Brain microvascular endothelial cell (primary cell): ENCODE results near the gene DACT2.

Source experiments
- DNase-seq: peaks from one replicate; pipeline ENCODE4 v3.0.0-alpha.2; 2020
- H3K27ac ChIP-seq: fragments of 250-450 bp; sonication (Bioruptor Pico); 2 replicates; pipeline ENCODE4 v1.5.1; 2020; ENCODE audit warnings: mild to moderate bottlenecking, moderate library complexity
- H3K27me3 ChIP-seq: fragments of 250-450 bp; sonication (Bioruptor Pico); replicated peaks from 2 replicates; pipeline ENCODE4 v1.5.1; 2020; ENCODE audit warnings: mild to moderate bottlenecking
- H3K36me3 ChIP-seq: fragments of 250-450 bp; sonication (Bioruptor Pico); replicated peaks from 2 replicates; pipeline ENCODE4 v1.5.1; 2020; ENCODE audit warnings: mild to moderate bottlenecking
- H3K4me3 ChIP-seq: 2 replicates; pipeline ENCODE4 v1.5.1; 2011; ENCODE audit warnings: low read depth, mild to moderate bottlenecking, control low read depth, low read length, moderate library complexity
- in situ Hi-C: cut with HindIII; loops from 2 replicates; pipeline ENCODE4 v1.10.0; 2017; ENCODE audit warnings: low sequenced_read_pairs, low pct_ligation_motif_present
- TF ChIP-seq, protein P1 (sequence below): IDR thresholded peaks from 2 replicates; pipeline ENCODE4 v1.5.1; 2011; ENCODE audit warnings: low read depth, mild to moderate bottlenecking, moderate library complexity, low read length, control low read depth, inconsistent platforms; ENCODE audit errors: missing control alignments

DACT2 gene, protein sequence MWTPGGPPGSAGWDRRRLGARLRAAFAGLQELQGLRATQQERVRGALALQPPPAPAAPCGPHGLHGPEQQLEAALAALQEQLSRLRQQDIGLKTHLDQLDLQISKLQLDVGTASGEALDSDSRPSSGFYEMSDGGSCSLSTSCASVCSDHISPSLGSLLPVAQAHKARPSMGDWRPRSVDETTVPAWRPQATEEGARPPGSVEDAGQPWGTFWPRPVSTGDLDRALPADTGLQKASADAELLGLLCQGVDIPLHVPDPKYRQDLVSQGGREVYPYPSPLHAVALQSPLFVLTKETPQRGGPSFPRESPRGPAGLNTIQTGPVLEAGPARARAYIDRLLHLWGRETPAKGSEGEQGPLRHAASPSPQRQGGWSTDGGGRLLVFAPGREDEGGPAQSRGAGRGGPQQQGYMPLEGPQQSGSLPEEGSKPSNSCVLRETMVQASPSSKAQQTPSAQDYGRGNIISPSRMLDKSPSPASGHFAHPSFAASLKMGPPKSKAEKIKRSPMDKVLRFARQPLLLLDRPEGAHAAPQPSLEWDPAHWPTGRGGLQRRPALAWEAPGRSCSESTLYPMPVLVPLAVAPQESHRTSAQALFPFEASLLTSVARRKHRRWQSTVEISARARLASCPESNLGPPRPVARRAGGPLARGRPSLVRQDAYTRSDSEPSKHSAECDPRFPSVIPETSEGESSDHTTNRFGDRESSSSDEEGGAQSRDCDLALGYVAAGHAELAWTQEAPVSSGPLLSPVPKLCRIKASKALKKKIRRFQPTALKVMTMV

DNA sequence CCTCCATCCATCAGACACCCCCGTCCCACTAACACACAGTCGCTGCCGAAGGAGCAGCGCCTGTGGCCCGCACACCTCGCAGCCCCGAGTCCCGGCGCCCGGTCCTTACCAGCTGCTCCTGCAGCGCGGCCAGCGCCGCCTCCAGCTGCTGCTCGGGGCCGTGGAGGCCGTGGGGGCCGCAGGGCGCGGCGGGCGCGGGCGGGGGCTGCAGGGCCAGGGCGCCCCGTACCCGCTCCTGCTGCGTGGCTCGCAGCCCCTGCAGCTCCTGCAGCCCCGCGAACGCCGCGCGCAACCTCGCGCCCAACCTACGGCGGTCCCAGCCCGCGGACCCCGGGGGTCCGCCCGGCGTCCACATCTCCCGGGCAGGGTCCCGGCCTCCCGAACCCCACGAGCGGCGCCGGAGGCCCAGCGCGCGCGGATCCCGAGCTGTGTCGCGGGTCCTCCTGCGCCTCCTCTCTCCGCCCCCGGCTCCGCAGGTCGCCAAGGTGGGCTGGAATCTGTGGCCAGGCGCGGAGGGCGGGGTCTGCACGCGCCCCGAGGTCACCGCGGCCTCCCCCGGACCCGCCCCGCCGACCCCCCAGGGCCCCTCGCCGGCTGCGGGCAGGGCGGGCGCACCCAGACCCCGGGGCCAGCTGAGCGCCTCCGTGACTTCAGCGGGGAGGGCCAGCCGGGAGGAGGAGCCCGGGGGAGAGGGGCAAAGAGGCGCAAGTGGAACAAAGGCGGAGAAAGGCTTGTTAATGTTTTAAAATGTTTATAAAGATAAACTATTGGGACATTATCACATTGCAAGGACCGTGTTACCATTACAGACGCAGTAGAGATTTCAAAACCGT lies at the start of gene DACT2:
Gene DACT2, minus strand, starts transcription at position 499 of the 833 bp plus-strand sequence. Its CDS starts 144 bp downstream, at position 355.
- in situ Hi-C loops, result no loop called here
- no peaks in the 10 kb centered on the region for H3K36me3 ChIP-seq
- H3K4me3 ChIP-seq, result no peak within 1 kb of the TSS
- H3K27ac ChIP-seq, result no peak within 1 kb of the TSS
- H3K27me3 ChIP-seq, result peaks cover 14% of the 10 kb centered on the region
- TF ChIP-seq, protein P1, sequence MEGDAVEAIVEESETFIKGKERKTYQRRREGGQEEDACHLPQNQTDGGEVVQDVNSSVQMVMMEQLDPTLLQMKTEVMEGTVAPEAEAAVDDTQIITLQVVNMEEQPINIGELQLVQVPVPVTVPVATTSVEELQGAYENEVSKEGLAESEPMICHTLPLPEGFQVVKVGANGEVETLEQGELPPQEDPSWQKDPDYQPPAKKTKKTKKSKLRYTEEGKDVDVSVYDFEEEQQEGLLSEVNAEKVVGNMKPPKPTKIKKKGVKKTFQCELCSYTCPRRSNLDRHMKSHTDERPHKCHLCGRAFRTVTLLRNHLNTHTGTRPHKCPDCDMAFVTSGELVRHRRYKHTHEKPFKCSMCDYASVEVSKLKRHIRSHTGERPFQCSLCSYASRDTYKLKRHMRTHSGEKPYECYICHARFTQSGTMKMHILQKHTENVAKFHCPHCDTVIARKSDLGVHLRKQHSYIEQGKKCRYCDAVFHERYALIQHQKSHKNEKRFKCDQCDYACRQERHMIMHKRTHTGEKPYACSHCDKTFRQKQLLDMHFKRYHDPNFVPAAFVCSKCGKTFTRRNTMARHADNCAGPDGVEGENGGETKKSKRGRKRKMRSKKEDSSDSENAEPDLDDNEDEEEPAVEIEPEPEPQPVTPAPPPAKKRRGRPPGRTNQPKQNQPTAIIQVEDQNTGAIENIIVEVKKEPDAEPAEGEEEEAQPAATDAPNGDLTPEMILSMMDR, result no peak
- no peak for DNase-seq

DNA sequence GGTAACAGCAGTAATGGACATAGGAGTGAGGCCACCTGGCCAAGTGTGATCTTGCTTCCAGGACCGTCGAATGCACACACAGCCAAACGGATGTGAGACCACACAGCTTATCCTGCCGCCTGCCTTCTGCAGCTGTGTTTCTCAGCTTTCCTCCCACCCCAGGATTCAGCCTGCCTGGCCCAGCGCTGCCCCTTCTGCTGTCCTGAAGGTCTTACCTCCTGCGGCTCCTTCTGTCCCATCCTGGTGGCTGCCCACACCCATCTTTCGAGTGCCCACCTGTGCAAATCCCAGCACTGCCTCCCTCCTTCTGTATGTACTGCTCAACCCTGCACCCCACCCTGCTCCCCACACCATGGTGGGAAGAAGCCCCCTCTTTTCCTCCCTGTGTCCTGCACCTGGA lies 49.4 kb upstream of the DACT2 start:
- Histone ChIP-seq H3K27ac (no peak overlapping the region), H3K4me3 (no peak overlapping the region), H3K36me3 (no peaks in the 10 kb centered on the region), H3K27me3 (no peaks in the 10 kb centered on the region)
- DNase-seq, result no peak
- TF ChIP-seq, protein P1, result no peak
- in situ Hi-C loops, result no loop called here

DNA sequence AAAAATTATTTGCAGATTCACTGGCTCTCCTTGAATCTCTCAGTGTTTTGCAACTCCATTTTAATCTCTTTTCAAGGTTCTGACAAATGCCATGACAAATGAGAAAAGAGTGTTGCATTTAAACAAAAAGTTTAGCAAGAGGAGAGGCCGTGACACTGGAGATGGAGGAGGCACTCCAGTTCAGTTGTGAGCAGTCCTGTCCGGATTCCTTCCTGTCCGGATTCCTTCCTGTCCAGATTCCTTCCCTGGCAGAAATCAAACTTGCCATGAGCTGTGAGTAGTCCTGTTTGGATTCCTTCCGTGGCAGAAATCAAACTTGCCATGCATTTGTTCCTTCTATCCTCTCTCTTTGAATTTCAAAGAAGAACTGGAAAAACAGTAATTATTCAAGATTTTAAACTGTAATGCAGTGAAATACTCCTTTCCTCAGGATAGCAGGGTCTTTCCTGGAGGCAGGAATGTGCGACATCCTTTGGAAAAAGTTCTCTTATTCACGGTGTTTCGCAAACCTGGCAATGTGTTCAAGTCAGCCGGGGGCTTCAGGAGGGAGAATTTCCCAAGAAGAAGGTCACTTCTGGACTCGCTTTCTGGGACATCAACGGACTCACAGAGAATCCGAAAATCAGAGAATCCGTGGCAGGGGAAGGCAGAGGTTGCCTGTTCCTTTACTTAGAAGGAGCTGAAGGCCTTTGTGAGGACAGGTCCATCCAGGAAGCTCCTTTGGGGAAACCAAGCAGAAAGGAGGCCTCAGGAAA lies 48.7 kb upstream of the DACT2 start:
- no peak overlapping the region for H3K27ac ChIP-seq
- H3K4me3 ChIP-seq, result no peak overlapping the region
- H3K27me3 ChIP-seq, result no peaks in the 10 kb centered on the region
- in situ Hi-C loops, result no loop called here
- no peaks in the 10 kb centered on the region for H3K36me3 ChIP-seq
- TF ChIP-seq, protein P1, result no peak
- no peak for DNase-seq

DNA sequence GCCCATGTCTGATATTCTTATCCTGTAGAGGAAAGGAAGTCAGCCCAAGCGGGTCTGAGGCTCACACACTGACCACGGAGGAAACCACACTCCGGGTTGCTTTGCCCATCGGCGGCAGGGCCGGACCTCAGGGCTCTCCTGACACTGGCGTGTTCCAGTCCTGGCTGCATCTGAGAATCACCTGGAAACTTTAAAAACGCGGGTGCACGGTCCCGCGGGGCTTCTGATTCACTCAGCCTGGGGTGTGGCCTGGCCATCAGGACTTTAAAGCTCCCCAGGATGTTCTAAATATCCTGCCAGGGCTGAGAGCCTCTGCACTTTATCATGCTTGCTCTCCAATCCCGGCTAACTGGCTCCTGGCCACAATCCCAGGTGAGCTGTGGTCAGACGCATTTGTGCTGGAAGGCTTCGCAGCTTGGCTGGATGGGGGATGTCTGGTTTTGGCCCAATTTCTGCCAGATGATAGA lies 47.7 kb upstream of the DACT2 start:
- TF ChIP-seq, protein P1, result no peak
- no peak overlapping the region for H3K27ac ChIP-seq
- in situ Hi-C loops, result no loop called here
- DNase-seq, result no peak
- no peaks in the 10 kb centered on the region for H3K27me3 ChIP-seq
- no peaks in the 10 kb centered on the region for H3K36me3 ChIP-seq
- no peak overlapping the region for H3K4me3 ChIP-seq

DNA sequence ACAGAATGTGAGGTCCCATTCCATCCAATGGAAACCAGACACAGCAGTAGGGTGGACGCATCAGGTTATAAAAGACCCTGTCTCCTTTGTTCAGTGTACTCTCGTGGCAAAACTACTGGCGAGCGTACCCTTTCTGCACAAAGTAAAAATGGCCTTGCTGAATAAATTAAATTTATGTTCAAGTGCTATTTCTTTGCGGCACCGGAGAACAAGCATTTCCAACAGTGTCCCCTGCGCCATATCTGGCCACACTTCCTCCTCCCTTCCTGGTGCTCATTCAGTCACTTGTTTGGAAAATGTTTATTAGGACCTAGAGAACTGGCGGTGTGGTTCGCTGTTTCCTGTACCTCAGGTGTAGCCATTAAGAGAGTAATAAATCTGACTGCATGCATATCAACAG lies 46.9 kb upstream of the DACT2 start:
- DNase-seq, result no peak
- in situ Hi-C loops, result no loop called here
- Histone ChIP-seq H3K27ac (no peak overlapping the region), H3K27me3 (no peaks in the 10 kb centered on the region), H3K4me3 (no peak overlapping the region), H3K36me3 (no peaks in the 10 kb centered on the region)
- TF ChIP-seq, protein P1, result no peak
